ENCODE results near the gene GABPB2.

Gene GABPB2

DNA sequence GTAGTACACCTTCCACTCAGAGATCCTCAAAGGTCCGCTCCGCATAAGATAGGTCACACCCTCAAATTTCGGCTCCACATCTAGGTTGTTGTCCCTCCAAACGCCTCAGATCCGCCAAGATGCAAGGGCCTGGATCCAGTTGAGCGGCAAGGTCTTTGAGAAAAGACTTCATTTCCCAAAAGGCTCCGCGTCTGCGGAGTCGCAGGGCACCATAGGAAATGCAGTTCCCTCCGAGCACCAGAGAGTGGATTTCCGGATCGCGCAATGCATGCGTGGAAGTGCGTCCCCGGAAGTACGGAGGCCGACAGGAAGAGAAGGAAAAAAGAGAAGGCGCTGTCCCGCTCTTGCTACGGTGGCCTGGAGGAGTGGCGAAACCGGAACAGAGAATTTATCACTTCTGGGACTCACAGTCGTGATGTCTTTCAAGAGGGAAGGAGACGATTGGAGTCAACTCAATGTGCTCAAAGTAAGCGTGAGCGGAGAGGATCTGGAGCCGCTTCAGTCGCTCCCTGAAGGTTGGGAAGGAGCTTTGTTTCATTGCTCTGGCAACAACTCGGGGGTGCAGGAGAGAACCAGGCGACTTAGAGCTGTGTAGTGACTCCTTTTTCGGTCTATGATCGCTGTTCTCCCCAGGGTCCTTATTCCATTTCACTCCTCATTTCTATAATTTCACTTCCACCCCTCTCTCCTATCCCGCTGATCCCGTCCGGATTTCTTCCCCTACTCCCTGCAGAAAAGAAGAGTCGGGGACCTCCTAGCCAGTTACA is 95.4 kb downstream of the GABPB2 start, which contains the start of the genes LYSMD1 and SCNM1:
Gene LYSMD1, minus strand, starts transcription at position 165 of the 767 bp plus-strand sequence. CDS start 644 bp downstream, outside the sequence.
Gene SCNM1, plus strand, starts transcription at position 407 of the 767 bp plus-strand sequence. Its CDS starts 9 bp downstream, at position 416.
- DNase-seq = no peak

DNA sequence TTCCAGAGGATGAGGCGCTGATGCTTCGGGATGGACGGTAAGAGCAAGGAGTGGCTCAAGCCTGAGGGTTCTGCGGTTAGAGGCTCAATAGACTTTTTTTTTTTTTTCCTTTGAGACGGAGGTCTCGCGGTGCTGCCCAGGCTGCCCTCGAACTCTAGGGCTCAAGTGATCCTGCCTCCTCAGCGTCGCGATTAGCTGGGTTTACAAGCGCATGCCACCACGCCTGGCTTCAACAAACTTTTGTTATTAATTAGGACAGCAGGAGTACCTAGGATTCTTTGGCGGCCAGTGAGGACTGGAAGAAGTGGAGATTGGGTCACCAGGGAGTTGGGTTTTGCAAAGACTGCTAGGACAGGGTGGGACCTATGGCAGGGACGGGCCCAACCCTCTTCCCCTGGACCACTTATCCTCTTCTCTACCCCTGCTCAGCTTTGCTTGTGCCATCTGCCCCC is 96.0 kb downstream of the GABPB2 start:
- DNase-seq = no peak

DNA sequence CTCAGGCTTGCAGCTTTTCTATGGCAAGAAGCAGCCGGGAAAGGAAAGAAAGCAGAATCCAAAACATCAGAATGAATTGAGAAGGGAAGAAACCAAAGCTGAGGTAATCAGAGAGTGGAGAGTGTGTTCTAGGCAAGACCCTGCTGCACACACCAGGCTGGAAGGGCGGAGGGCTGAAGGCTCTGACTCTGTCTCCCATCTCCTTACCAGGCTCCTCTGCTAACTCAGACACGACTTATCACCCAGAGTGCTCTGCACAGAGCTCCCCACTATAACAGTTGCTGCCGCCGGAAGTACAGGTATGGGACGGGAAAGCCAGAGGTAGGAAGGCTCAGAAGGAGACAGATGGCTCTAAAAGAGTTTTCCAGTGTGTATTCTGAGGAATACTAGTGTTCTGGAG is 96.6 kb downstream of the GABPB2 start:
- no peak for DNase-seq

DNA sequence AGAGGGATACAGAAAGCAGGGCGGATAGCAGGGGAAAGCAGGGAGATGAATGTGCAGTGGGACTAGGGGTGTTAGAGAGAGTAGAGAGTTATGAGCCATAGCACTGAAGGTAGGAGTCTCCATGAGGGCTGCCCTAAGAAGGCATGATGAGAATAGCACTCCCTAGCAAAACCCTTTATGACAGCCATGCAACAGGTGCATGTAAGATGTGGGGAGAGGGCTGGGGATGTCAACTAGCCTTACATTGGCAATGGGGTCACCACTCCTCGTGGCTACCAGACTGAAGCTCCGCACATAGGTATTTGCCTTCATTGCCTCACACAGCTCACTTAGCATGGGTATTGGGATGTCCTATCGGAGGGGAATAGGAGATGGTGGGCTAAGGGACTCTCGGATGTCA is 100.6 kb downstream of the GABPB2 start:
- no peak for DNase-seq

Data from cortex of kidney (tissue), 1 donor.